HG03442 (cell line): ENCODE results near the gene ANXA6.

ENCODE experiments used
- ATAC-seq: cut with Tn5 transposase; IDR thresholded peaks from one replicate; pipeline ENCODE4 v1.9.1; 2021; ENCODE audit warnings: mild to moderate bottlenecking, moderate library complexity; ENCODE audit not compliant: unreplicated experiment

The ANXA6 gene

DNA sequence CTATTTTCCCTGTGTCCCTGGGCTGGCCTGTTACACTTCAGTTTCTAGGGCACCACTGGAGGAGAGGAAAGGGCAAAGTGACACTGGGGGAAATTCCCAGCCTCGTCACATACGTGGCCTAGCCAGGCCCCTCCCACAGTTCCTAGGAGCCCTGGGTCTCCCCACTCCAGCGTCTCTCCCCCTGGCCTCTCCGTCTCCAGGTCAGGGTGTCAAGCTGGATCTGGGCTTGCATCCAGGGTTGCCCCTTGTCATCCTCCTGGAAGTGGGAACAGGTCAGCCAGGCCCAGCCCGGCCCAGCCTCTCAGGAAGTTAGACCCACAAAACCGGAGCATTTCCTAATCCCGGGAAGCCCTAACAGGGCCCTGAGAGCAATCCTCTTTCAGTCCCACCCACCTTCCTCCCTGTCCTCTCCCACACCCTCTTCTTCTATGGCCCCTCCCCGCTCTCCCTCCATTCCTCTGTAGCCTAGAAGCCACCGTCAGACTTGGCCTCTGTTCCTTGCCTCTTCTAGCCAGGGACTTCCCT lies 72.0 kb downstream of the ANXA6 start:
- peak; percentile 9 for ATAC-seq

DNA sequence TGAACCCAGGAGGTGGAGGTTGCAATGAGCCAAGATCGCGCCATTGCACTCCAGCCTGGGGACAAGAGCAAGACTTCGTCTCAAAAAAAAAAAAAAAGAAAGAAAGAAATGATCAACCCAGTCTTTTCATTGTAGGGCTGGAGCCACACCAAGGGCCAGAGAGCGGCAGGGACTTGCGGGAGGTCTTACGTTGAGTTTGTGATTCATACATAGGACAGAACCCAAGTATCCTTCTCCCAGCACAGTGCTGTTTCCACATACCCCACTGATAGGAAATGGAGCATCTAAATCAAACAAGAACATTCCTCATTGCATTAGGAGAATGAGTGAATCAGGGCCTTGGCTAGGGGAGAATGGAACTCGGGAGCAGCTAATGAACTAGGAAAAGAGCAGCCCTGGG lies 73.2 kb downstream of the ANXA6 start:
- ATAC-seq: no peak

DNA sequence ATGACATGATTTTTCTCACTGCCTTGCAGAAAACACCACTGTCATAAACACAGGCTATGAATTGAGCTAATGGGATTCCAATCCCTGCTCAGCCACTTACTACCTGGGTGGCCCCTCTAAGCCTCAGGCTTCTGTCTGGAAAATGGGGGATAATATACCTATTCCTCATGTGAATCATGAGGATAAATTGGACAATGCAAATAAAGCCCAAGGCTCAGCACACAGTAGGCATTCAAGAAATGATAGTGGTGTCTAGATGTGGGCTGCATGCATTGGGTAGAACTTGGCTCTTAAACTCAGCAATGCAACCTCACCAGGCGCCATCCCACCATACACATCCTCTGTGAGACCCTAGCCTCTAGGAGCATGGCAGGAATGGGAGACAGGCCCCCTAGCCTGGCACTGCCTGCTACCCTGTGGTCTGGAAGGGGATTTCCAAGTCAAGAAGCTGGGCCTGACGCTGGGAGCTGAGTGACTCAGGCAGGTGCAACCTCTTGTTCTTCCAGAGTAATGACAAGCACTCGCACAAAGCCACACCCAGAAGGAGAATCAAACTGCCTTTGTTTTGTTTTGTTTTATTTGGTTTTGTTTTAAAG lies 74.4 kb downstream of the ANXA6 start:
- ATAC-seq: peak; percentile 9

DNA sequence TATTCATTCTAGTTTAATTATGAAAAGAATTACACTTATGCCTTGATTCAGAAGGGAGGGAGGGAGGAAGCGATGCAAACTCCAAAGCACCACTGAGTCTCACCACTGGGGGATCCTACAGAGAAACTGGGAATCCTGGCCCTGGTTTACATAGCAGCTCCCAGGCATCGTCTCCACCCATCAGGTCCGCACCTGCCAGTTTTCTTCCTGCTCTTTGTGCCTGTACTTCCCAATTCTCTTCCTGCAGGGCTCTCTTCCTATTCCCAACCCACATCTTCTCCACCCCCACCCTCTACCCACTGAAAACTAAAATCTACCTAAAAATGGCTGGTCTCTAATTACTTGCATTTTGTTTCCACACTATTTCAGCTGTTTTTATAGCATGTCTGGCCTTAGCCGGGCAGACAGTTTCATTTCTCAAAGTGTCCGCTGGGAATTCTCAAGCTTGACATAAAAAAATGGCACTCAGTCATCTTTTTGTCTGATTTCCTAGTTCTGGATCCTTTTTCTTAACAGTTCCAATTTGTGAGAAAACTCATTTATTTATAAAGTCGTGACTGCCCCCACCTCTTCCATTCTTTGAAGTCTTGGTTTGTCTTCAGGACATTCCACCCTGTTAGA lies 75.2 kb downstream of the ANXA6 start:
- ATAC-seq: no peak

DNA sequence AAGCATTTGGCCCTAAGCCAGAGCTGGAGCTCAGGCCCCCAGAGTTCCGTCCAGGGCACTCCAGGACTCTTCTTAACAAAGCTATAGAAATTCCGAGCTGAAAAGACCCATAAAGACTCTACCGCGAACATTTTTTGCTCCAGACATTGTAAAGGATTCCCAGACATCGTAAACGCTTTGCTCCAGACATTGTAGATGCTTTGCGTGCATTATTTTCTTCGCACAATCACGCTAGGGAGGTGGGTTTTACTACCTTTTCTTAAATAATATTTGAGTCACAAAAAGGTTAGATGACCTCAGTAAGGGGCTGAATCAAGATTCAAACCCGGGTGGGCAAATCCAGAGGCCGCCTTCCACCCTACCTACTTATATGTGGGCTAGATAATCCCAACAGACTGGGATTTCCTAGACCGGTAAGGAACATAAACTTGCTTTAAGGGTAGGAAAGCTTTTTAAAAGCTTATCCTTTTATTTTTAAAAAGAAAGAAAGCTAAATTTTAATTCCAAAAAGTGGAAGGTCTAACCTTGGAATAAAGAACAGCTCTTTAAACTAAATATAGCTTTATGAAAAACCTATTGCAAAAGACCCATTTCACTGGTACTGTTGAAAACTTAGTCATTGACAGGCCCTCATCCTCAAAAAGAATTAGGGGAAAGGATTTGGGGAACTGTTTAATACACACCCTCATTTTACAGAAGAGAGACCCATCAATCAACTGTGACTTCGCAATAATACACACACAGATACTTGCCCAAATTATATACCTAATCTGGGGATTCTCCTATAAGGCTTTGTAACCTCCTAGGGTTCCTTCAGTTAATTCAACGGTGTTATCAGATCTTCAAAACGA lies 75.9 kb downstream of the ANXA6 start:
- ATAC-seq: no peak

DNA sequence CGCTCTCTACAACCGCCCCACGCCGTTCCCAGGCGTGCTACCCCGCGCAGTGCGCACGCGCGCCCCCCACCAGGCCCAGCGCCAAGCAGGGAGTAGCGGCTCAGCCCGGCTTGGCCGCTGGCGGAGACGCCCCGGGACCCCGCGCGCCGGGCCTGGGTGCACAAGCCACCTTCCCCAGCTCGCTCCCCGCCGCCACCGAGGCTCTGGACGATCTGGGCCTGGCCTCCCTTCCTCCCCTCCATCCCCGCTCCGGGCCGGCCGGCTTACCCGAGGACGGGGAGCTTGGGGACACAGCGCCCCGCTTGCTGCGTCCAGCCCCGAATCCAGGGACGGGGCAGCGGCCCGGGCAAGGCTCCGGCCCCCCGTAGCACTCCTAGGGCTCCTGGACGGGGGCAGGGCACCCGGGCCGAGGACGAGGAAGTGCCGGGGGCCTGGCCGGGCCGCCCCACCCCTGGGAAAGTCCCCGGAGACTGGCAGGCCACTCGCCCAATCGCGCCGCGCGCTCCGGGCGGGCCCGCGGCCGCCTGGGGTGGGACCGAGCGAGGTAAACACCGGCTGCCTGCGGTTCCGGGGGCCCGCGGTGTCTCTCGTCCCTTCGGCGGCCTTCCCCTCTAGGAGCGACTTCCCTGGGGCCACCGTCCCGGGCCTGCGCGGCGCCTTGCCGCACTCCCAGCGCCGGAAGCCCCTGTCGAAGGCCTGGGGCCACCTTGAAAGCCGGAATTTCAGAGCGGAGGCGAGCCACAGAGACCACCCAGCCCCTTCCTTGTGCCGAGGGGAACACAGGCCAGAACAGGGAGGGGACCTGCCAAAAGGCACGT lies 76.8 kb downstream of the ANXA6 start, which contains the start of gene TNIP1:
Gene TNIP1 (minus strand): TSS at position 422 of the 818 bp plus-strand sequence. CDS start 15,939 bp downstream, outside the sequence.
- ATAC-seq: peak; percentile 72

DNA sequence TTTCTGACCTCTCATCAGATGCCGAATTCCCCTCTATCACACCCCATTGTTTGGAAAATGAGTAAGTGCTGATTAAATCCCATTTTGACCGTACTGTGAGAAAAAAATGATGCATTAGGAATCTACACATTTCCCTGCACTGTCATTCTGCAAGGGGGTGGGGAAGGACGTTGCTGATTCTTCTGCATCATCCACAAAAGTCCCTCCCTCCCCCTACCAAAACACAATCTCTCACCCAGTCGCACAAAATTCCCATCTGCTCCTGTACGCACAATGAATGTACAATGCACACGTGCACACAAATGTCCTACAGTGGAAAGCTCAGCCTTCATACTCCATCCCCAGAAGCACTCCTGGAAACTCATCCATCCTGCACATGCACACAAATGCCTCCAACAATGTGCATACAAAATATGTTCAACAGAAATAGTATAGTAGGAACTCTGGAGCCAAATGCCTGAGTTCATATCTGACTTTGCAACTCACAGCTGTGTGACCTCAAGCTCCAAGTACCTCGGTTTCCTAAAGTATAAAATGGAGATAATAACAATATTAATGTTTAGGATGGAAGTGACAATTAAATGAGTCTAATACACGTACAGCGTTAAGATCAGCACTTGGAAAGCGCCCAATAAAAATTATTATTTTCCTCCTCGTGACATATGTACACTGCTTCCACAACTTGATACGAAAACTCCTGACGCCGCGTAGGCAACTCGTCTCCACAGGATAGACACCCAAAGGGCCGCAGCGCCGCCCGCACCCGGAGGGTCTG lies 77.6 kb downstream of the ANXA6 start:
- no peak for ATAC-seq

DNA sequence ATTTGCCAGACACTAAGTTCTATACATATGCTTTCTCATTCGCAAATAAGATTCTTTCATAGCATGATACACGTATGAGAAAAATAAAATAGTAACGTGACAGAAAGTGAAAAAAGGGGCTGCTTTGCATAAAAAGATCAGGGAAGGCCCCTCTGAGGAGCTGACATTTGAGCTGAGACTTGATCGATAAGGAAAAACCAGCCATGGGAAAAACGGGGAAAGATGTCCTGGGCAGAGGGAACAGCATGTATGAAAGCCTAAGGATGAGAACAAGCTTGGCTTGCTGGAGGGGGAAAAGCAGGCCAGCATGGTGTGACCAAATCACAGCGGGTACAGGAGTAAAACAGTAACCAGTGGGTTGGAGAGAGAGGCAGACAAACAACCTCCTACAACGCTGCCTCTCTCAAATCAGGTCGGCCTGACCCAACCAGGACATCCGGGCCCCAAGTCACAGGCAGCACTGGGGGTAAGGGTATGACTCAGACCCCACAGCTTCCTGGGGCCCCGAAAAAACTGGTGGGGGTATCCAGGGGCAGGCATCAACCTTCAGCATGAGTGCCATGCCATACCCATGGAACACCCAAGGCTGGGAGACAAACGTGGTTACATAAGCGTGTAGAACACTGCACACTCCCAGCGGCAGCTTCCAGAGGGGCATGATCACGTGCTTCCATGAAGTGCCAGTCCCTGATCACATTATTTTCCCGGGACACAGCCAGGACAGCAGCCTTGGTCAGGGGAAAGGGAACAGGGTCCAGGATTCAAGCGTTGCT lies 78.9 kb downstream of the ANXA6 start:
- peak; percentile 41 for ATAC-seq

DNA sequence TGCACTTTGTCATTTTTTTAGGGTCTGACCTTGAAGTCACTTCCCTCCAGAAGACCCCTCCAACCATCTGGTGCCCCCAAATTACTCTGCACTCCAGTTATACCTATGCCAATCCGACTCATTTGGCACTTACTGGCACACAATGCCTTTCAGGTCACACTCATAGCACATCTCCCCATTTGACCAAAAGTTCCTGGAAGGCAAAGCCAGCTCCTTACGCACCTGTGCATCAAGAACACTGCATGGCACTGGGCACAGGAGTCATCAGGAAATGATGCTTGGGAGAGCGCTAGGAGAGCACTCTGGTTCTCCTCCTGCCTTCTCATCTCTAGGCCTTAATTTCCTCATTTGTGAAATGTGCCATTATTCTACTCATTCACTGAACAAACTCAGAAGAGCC lies 79.6 kb downstream of the ANXA6 start:
- no peak for ATAC-seq

DNA sequence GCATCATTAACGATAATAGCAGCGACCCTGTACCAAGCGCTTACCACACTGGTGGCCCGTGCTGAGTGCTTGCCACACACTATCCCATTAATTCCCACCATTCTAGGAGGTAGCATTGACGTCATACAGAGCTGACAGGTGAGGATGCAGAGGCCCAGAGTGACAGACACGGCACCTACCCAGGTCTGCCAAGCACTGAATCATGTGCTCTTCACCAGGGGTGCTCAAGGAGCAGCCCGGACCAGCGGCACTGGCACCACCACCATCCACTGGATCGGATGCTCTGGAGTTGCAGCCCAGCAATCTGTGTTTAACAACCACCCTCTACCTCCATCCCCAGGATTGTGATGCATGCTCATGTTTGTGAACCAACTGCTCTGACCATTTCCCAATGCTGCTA lies 80.2 kb downstream of the ANXA6 start:
- no peak for ATAC-seq

DNA sequence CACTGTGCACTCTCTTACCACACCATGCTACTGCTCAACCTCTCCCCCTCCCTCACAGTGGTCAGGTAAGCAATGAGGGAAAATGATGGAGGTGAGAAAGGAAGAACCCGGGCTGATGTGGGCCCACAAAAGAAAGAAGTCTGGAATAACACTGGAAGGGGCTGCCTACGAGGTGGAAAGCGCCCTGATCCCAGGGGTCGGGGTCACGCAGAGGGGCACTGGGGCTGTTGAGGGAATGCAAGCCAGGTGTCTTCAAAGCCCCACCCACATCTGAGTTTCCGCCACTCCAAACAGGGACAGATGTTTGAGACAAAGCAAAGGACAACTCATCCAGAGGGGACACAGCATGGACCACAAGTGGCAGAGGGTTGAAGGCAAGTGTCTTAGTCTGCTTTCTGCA lies 81.0 kb downstream of the ANXA6 start:
- ATAC-seq: no peak

DNA sequence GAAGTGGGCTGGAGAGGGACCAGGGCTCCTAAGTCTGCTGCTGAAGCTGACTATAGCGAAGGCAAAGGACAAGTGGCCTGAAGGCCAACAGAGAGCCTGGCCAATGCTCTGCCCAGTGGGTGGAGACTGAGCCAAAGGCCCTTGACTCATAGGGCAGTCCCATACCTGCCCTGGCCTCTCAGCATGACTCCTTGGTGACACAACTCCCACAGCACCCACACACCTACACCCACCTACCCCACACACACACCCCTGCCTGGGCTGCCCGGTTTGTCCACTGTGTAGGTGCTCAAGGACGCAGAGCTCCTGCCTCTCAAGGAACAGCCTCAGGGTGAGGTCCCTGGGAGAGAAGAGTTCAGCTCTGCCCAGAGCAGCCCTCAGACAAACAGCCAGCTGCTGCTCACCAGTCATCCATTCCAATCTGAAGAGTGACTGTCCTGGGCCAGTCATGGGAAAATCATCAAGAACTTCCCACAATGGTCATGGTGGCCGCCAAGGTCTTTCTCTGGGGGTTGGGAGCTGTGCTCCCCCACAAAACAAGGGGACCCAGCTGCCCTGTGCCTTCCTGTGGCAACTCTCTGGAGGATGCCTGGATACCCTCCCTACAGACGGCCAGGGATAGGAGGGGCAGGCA lies 81.8 kb downstream of the ANXA6 start:
- ATAC-seq: no peak

DNA sequence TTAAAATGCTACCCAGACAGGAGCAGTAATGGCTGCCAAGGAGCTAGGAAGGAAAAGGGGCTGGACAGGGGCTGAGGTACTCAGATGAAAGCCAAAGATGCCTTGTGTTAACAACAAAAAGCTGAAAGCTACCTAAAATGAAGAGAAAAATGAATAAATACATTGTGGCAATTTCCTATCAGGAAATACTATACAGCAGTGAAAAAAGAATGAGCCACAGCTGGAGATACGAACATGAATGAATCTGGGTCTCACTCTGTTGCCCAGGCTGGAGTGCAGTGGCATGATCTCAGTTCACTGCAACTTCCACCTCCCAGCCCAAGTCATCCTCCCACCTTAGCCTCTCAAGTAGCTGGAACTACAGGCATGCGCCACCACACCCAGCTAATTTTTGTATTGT lies 83.0 kb downstream of the ANXA6 start:
- no peak for ATAC-seq

DNA sequence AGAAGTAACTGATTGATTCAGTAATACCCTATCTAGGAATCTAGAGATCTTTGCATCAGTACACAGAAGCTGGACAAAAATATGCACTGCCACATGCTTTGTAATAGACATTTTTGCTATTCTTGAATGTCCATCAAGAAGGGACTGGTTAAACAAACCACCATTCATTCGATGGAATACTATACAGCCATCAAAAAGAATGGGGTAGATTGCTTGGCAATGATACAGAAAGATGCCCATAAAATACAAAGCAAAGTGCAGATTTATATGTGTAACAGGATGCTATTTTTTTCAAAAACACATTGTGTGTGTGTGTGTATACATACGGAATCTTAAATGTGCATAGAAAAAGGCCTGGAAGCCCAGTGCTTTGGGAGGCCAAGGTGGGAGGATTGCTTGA lies 84.3 kb downstream of the ANXA6 start:
- ATAC-seq: no peak

DNA sequence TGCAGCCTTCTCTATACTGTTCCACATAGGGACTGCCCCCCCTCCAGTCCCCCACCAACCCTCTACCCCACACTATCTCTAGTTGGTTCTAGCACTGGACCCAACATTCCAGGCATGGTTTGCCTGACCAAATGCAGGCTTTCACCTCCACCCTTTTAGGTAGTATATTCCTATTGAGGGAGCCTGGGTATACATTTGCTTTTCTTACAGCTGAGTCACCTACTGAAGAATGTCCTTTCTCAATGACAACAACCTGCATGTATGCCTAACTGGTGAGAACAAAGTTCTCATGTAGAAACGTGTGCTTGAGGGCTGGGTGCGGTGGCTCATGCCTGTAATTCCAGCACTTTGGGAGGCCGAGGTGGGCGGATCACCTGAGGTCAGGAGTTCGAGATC lies 85.0 kb downstream of the ANXA6 start:
- ATAC-seq: no peak

DNA sequence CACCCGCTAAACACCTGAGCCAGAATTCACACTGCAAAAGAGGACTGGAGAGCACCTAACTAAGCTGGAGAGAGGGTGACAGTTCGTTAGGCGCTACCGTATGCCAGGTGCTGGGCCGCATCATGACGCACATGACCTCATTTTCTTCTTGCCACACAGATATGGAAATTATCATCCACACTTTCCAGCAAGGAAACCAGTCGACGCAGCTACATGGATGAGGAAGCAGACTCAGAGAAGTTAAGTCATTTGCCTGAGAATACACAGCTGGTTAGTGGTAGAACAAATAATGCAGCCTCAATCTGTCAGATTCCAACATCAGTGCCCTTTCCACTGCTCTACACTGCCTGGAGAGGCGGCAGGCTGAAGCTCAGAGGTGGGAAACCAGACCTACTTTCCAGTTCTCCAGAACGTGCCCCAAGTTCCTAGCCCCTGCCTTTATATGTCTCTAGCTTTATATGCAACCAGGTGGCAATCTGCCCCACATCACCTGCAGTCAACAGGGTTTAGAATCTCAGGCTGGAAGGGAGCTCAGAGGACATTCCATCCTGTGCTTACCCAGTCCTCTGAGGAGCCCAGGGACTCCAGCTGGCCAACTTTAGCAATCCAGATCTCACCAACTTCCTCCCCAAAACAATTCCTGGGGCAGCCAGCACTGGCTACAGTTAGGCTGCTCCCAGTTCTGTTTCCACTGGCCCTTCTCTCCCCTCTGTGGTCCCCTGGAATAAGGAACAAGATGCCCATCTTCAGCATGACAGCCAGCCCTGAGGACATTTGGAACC lies 85.5 kb downstream of the ANXA6 start:
- no peak for ATAC-seq

DNA sequence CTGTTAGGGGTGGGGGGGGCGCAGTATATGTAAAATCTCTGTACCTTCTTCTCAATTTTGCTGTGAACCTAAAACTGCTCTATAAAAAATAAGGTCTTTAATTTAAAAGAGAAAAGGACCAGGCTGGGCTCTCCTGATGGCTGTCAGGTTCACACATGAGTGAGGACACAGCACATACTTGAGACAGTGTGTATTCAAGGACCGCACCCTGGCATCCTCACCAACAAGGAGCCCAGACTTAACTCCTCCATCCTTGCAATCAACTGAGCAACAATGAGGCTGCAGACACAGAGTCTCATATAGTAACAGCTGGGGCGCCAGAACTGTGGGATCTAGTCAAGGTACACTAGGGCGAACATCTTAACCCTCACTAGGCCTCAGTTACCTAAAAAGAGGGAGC lies 86.6 kb downstream of the ANXA6 start:
- ATAC-seq: no peak

DNA sequence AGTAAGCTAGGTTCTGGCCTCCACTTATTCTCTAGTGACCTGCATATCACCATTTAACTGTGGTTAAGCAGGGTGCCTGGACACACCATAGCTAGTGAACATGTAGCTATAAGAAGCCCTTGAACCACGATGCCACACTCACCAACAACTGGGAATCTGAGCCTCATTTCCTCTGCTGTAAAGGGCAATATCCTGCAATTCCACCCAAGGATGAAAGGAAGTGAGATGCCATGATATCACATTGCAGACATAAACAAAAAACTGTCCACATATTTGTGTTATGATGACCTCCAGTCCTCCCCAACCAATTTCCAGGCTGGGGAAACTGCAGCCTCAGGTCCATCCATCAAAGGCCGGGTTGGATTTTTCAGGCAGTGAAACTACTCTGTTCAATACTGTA lies 87.1 kb downstream of the ANXA6 start:
- no peak for ATAC-seq
